Measurements from ENCODE around the gene EEF2KMT. TPM values are rescaled to one million over a fixed set of nuclear protein-coding genes. Genes with fewer than 3 reads are reported as not detected.
"Not testable (repeated sequence)": the region's sequence is repeated elsewhere in the genome, so short reads cannot be mapped to it uniquely, and the experiment has no call there.

Gene EEF2KMT
- total and polyA plus RNA-seq, 2 of the 8 experiments (the other 6 are each of a cell fraction or from before 2014, with no cell fraction given) = 35.8 to 37.0 TPM

- not testable (repeated sequence) for H3K27me3 ChIP-seq (replicated peaks in 1 of 4; ENCODE audit: control insufficient read depth in 3 of 4, extremely low read depth in 1 of 4, insufficient read depth in 3 of 4, low read length in 3 of 4)
- 91% methylated on average over 9 of the region's 10 CpGs; no CpG with 5 or more reads in 1 of the 2 experiments for WGBS, 2 experiments (ENCODE audit: extremely low coverage in 1 of 2, insufficient coverage in 1 of 2, insufficient read length in 1 of 2, insufficient replicate concordance in 2 of 2, low coverage in 1 of 2, low lambda C conversion rate in 2 of 2, missing lambda C conversion rate in 1 of 2)
Measured at GRCh38 chr16:5116780-5117295, 19.2 kb upstream of the EEF2KMT start.

GRCh38 chr16:5110933-5111332 lies 13.3 kb upstream of the EEF2KMT start:
- H2AK5ac ChIP-seq (ENCODE audit: low read depth, low read length); H3K9me3 ChIP-seq (ENCODE audit: insufficient read depth in 2 of 2, low read depth in 1 of 2, low read length in 1 of 2); H2BK15ac ChIP-seq (ENCODE audit: low read length); H3K79me2 ChIP-seq (ENCODE audit: control insufficient read depth in 1 of 2, insufficient read depth in 2 of 2, low read length in 2 of 2); H3K9ac ChIP-seq (replicated peaks in 1 of 4; ENCODE audit: extremely low read depth in 1 of 4, low read depth in 3 of 4, low read length in 3 of 4); H3K36me3 ChIP-seq (ENCODE audit: control insufficient read depth in 2 of 4, insufficient read depth in 4 of 4, low read length in 3 of 4); H3K18ac ChIP-seq (ENCODE audit: extremely low read depth, low read length); H2BK12ac ChIP-seq (ENCODE audit: low read depth, low read length); DNase-seq (ENCODE audit: low read depth in 1 of 2, low spot score in 2 of 2); H3K4me1 ChIP-seq (replicated peaks in 1 of 4; ENCODE audit: control insufficient read depth in 3 of 4, insufficient read depth in 4 of 4, low read length in 3 of 4); FAIRE-seq; H3K79me1 ChIP-seq (ENCODE audit: low read depth, low read length); H3K4me2 ChIP-seq (ENCODE audit: insufficient read depth in 1 of 2, low read depth in 2 of 2, low read length in 2 of 2); H2BK5ac ChIP-seq (ENCODE audit: low read depth, low read length); H3K14ac ChIP-seq (ENCODE audit: insufficient read length); H4K91ac ChIP-seq (replicated peaks; ENCODE audit: insufficient read length, low read length); H4K5ac ChIP-seq (ENCODE audit: insufficient read length, low read depth, low read length); H3K4ac ChIP-seq (replicated peaks; ENCODE audit: insufficient read length, low read depth, low read length); CTCF ChIA-PET (ENCODE audit: partially characterized antibody); H3K27me3 ChIP-seq (replicated peaks in 1 of 4; ENCODE audit: control insufficient read depth in 3 of 4, extremely low read depth in 1 of 4, insufficient read depth in 3 of 4, low read length in 3 of 4); H4K8ac ChIP-seq (ENCODE audit: extremely low read depth, insufficient read depth, low read length); H3K27ac ChIP-seq (ENCODE audit: low read depth, low read length); H3K23ac ChIP-seq (ENCODE audit: insufficient read length); H2BK120ac ChIP-seq (replicated peaks; ENCODE audit: low read depth, low read length); H2BK20ac ChIP-seq (ENCODE audit: low read length); H3K23me2 ChIP-seq (ENCODE audit: low read depth, low read length); POLR2A ChIA-PET (ENCODE audit: partially characterized antibody); H4K20me1 ChIP-seq (replicated peaks in 1 of 2; ENCODE audit: control insufficient read depth in 1 of 2, insufficient read depth in 2 of 2, low read length in 2 of 2); H2AFZ ChIP-seq (ENCODE audit: low read length); H3K4me3 ChIP-seq (ENCODE audit: extremely low read depth in 1 of 4, insufficient read depth in 2 of 4, low read depth in 3 of 4, low read length in 4 of 4); H3K56ac ChIP-seq (replicated peaks; ENCODE audit: insufficient read length, low read depth, low read length): not testable (repeated sequence)
- 93% methylated on average over 10 of the region's 10 CpGs; no CpG with 5 or more reads in 1 of the 2 experiments for WGBS, 2 experiments (ENCODE audit: extremely low coverage in 1 of 2, insufficient coverage in 1 of 2, insufficient read length in 1 of 2, insufficient replicate concordance in 2 of 2, low coverage in 1 of 2, low lambda C conversion rate in 2 of 2, missing lambda C conversion rate in 1 of 2)

More at GRCh38 chr16:5116780-5117295, 19.2 kb upstream of the EEF2KMT start:
- H3K9me3 ChIP-seq (ENCODE audit: insufficient read depth in 2 of 2, low read depth in 1 of 2, low read length in 1 of 2); H4K20me1 ChIP-seq (replicated peaks in 1 of 2; ENCODE audit: control insufficient read depth in 1 of 2, insufficient read depth in 2 of 2, low read length in 2 of 2); H3K14ac ChIP-seq (ENCODE audit: insufficient read length); H2AFZ ChIP-seq (ENCODE audit: low read length); H3K18ac ChIP-seq (ENCODE audit: extremely low read depth, low read length); H3K4me2 ChIP-seq (ENCODE audit: insufficient read depth in 1 of 2, low read depth in 2 of 2, low read length in 2 of 2); H3K56ac ChIP-seq (replicated peaks; ENCODE audit: insufficient read length, low read depth, low read length); H2AK5ac ChIP-seq (ENCODE audit: low read depth, low read length); H3K4ac ChIP-seq (replicated peaks; ENCODE audit: insufficient read length, low read depth, low read length); DNase-seq (ENCODE audit: low read depth in 1 of 2, low spot score in 2 of 2); H3K27ac ChIP-seq (ENCODE audit: low read depth, low read length); H4K91ac ChIP-seq (replicated peaks; ENCODE audit: insufficient read length, low read length); H2BK20ac ChIP-seq (ENCODE audit: low read length); H3K4me1 ChIP-seq (replicated peaks in 1 of 4; ENCODE audit: control insufficient read depth in 3 of 4, insufficient read depth in 4 of 4, low read length in 3 of 4); POLR2A ChIA-PET (ENCODE audit: partially characterized antibody); H3K79me2 ChIP-seq (ENCODE audit: control insufficient read depth in 1 of 2, insufficient read depth in 2 of 2, low read length in 2 of 2); H2BK15ac ChIP-seq (ENCODE audit: low read length); FAIRE-seq; H4K5ac ChIP-seq (ENCODE audit: insufficient read length, low read depth, low read length); H3K23me2 ChIP-seq (ENCODE audit: low read depth, low read length); H3K9ac ChIP-seq (replicated peaks in 1 of 4; ENCODE audit: extremely low read depth in 1 of 4, low read depth in 3 of 4, low read length in 3 of 4); H2BK120ac ChIP-seq (replicated peaks; ENCODE audit: low read depth, low read length); H2BK5ac ChIP-seq (ENCODE audit: low read depth, low read length); H4K8ac ChIP-seq (ENCODE audit: extremely low read depth, insufficient read depth, low read length); H3K4me3 ChIP-seq (ENCODE audit: extremely low read depth in 1 of 4, insufficient read depth in 2 of 4, low read depth in 3 of 4, low read length in 4 of 4); H2BK12ac ChIP-seq (ENCODE audit: low read depth, low read length); H3K36me3 ChIP-seq (ENCODE audit: control insufficient read depth in 2 of 4, insufficient read depth in 4 of 4, low read length in 3 of 4); H3K79me1 ChIP-seq (ENCODE audit: low read depth, low read length); H3K23ac ChIP-seq (ENCODE audit: insufficient read length): not testable (repeated sequence)
- CTCF ChIA-PET (ENCODE audit: partially characterized antibody) = interaction anchor here (1.0 kb wide), 1 partner anchor 50 kb away, joined by 3 read pairs; no protein-coding TSS in a partner anchor

Data from H1 (cell line).